H9 (cell line): ENCODE measurements around the gene THRB. TPM values are rescaled to one million over a fixed set of nuclear protein-coding genes. Genes with fewer than 3 reads are reported as not detected.

Experiments used
- DNase-seq: peaks from one replicate; pipeline ENCODE4 v3.0.0-alpha.2; 2017
- H2AFZ ChIP-seq: one replicate; pipeline ENCODE4 v1.6.1; 2013; ENCODE audit warnings: mild to moderate bottlenecking, low read length, control low read depth, moderate library complexity
- H2AK5ac ChIP-seq: 2 replicates; pipeline ENCODE4 v1.6.1; 2013; ENCODE audit warnings: low read length, control low read depth, mixed read lengths; ENCODE audit not compliant: insufficient read length
- H2BK120ac ChIP-seq: one replicate; pipeline ENCODE4 v1.6.1; 2013; ENCODE audit warnings: low read depth, mild to moderate bottlenecking, low read length, control low read depth, inconsistent platforms; ENCODE audit not compliant: poor library complexity, severe bottlenecking
- H2BK12ac ChIP-seq: 2 replicates; pipeline ENCODE4 v1.6.1; 2013; ENCODE audit warnings: low read length, control low read depth, mixed read lengths, low read depth; ENCODE audit not compliant: insufficient read length
- H2BK15ac ChIP-seq: 2 replicates; pipeline ENCODE4 v1.6.1; 2013; ENCODE audit warnings: low read depth, low read length, control low read depth
- H2BK20ac ChIP-seq: one replicate; pipeline ENCODE4 v1.6.1; 2013; ENCODE audit warnings: low read depth, mild to moderate bottlenecking, low read length, control low read depth, inconsistent platforms; ENCODE audit not compliant: poor library complexity, severe bottlenecking
- H2BK5ac ChIP-seq: 2 replicates; pipeline ENCODE4 v1.6.1; 2013; ENCODE audit warnings: low read length, control low read depth, mixed read lengths; ENCODE audit not compliant: insufficient read length
- H3K14ac ChIP-seq: 2 replicates; pipeline ENCODE4 v1.6.1; 2013; ENCODE audit warnings: low read length, control low read depth; ENCODE audit not compliant: insufficient read depth
- H3K18ac ChIP-seq: 2 replicates; pipeline ENCODE4 v1.6.1; 2013; ENCODE audit warnings: low read depth, mild to moderate bottlenecking, mixed read lengths, low read length, control low read depth; ENCODE audit not compliant: insufficient read length
- H3K23ac ChIP-seq: 2 replicates; pipeline ENCODE4 v1.6.1; 2013; ENCODE audit warnings: low read length, control low read depth, mixed read lengths, low read depth; ENCODE audit not compliant: insufficient read length
- H3K23me2 ChIP-seq: 2 replicates; pipeline ENCODE4 v1.6.1; 2013; ENCODE audit warnings: low read depth, mild to moderate bottlenecking, mixed read lengths, low read length, control low read depth; ENCODE audit not compliant: insufficient read length, poor library complexity, severe bottlenecking
- H3K27ac ChIP-seq: 2 replicates; pipeline ENCODE4 v1.5.1; 2013; ENCODE audit warnings: low read length, control low read depth, mixed read lengths, low read depth; ENCODE audit not compliant: insufficient read length
- H3K27me3 ChIP-seq: 2 replicates; pipeline ENCODE4 v1.6.1; 2013; ENCODE audit warnings: low read length, control low read depth, inconsistent platforms; ENCODE audit not compliant: insufficient read depth
- H3K4ac ChIP-seq: 2 replicates; pipeline ENCODE4 v1.6.1; 2013; ENCODE audit warnings: low read depth, mild to moderate bottlenecking, control low read depth, inconsistent platforms, low read length, moderate library complexity
- H3K4me1 ChIP-seq: 2 replicates; pipeline ENCODE4 v1.6.1; 2013; ENCODE audit warnings: low read length, control low read depth, inconsistent platforms; ENCODE audit not compliant: insufficient read depth
- H3K4me2 ChIP-seq: 2 replicates; pipeline ENCODE4 v1.6.1; 2013; ENCODE audit warnings: low read length, control low read depth, mixed read lengths; ENCODE audit not compliant: insufficient read length, insufficient read depth
- H3K56ac ChIP-seq: 2 replicates; pipeline ENCODE4 v1.6.1; 2013; ENCODE audit warnings: low read depth, mild to moderate bottlenecking, mixed read lengths, low read length, control low read depth; ENCODE audit not compliant: insufficient read length
- H3K79me1 ChIP-seq: 2 replicates; pipeline ENCODE4 v1.6.1; 2013; ENCODE audit warnings: low read depth, mild to moderate bottlenecking, moderate library complexity, low read length, control low read depth, inconsistent platforms; ENCODE audit not compliant: insufficient read depth, poor library complexity, severe bottlenecking
- H3K79me2 ChIP-seq: 2 replicates; pipeline ENCODE4 v1.6.1; 2013; ENCODE audit warnings: low read length, control low read depth, inconsistent platforms; ENCODE audit not compliant: insufficient read depth
- H3K9ac ChIP-seq: 2 replicates; pipeline ENCODE4 v1.6.1; 2013; ENCODE audit warnings: low read length, control low read depth, mixed read lengths; ENCODE audit not compliant: insufficient read length; ENCODE audit errors: extremely low read depth
- H3K9me3 ChIP-seq: one replicate; pipeline ENCODE4 v1.6.1; 2013; ENCODE audit warnings: low read depth, low read length, inconsistent platforms; ENCODE audit not compliant: control insufficient read depth
- H3T11ph ChIP-seq: one replicate; pipeline ENCODE4 v1.6.1; 2013; ENCODE audit warnings: mild to moderate bottlenecking, low read length, control low read depth, inconsistent platforms
- H4K20me1 ChIP-seq: one replicate; pipeline ENCODE4 v1.6.1; 2013; ENCODE audit not compliant: control insufficient read depth, insufficient read length, insufficient read depth
- H4K5ac ChIP-seq: 2 replicates; pipeline ENCODE4 v1.6.1; 2013; ENCODE audit warnings: low read depth, mild to moderate bottlenecking, mixed read lengths, low read length, control low read depth; ENCODE audit not compliant: insufficient read length
- H4K8ac ChIP-seq: replicated peaks from 2 replicates; pipeline ENCODE4 v1.6.1; 2013; ENCODE audit warnings: low read length, control low read depth, mixed read lengths, low read depth; ENCODE audit not compliant: insufficient read length
- H4K91ac ChIP-seq: 2 replicates; pipeline ENCODE4 v1.6.1; 2013; ENCODE audit warnings: low read depth, mild to moderate bottlenecking, moderate library complexity, mixed read lengths, low read length, control low read depth; ENCODE audit not compliant: insufficient read length
- H3K27ac Mint-ChIP-seq, 3 experiments: 2 replicates in 2 of 3; 3 replicates in 1 of 3; pipeline ENCODE4 v1.8.0; 2020 to 2021; ENCODE audit warnings: mixed read lengths in 3 of 3, mild to moderate bottlenecking in 1 of 3, moderate library complexity in 1 of 3
- H3K27me3 Mint-ChIP-seq: 2 replicates; pipeline ENCODE4 v1.8.0; 2021; ENCODE audit warnings: low read depth, mild to moderate bottlenecking, moderate library complexity, mixed read lengths
- H3K36me3 Mint-ChIP-seq, 3 experiments: 2 replicates in 2 of 3; 3 replicates in 1 of 3; pipeline ENCODE4 v1.8.0; 2020 to 2021; ENCODE audit warnings: low read depth in 3 of 3, mixed read lengths in 3 of 3; ENCODE audit not compliant: insufficient read depth in 1 of 3
- H3K4me1 Mint-ChIP-seq, 2 experiments: 2 replicates each; pipeline ENCODE4 v1.8.0; 2020; ENCODE audit warnings: mixed read lengths in 2 of 2
- H3K4me3 Mint-ChIP-seq, 2 experiments: 2 replicates in 1 of 2; 3 replicates in 1 of 2; pipeline ENCODE4 v1.8.0; 2020 to 2021; ENCODE audit warnings: mild to moderate bottlenecking in 2 of 2, mixed read lengths in 2 of 2, moderate library complexity in 1 of 2
- H3K9me3 Mint-ChIP-seq, 2 experiments: 2 replicates in 1 of 2; 3 replicates in 1 of 2; pipeline ENCODE4 v1.8.0; 2020; ENCODE audit warnings: mild to moderate bottlenecking in 2 of 2, mixed read lengths in 2 of 2, moderate library complexity in 1 of 2
- WGBS: extraction: QIAGEN DNeasy Blood & Tissue Kit; methylation state at CpG from one replicate; pipeline ENCODE4 v1.1.7; 2013; ENCODE audit warnings: missing lambda C conversion rate, low lambda C conversion rate, mixed read lengths; ENCODE audit not compliant: insufficient read length; ENCODE audit errors: extremely low coverage; 5-methylcytosine and 5-hydroxymethylcytosine counted together
- total RNA-seq: library from RNA; stranded (reverse); gene quantifications from 2 replicates; pipeline ENCODE4 v1.2.1, GENCODE V29; 2021
- TF ChIP-seq, protein P1 (sequence below): fragments of 200-600 bp; sonication (generic); conservative IDR thresholded peaks from 3 replicates; pipeline ENCODE4 v1.8.0; 2021; ENCODE audit warnings: antibody characterized with exemption, mild to moderate bottlenecking

The THRB gene
- total RNA-seq, 1 experiment from 2014 or later: 8.6 TPM

GRCh38 chr3:24258727-24259600 lies 235.7 kb downstream of the THRB start:
- Histone ChIP-seq H3K9ac (no peak overlapping the region), H3K23me2 (no peaks in the 10 kb centered on the region), H3K79me1 (no peaks in the 10 kb centered on the region), H3K14ac (no peak overlapping the region), H3K9me3 (no peaks in the 10 kb centered on the region), H2BK120ac (no peak overlapping the region), H3T11ph (no peak overlapping the region), H3K56ac (no peak overlapping the region), H3K23ac (no peak overlapping the region), H4K8ac (no peak overlapping the region), H4K5ac (no peak overlapping the region), H3K4me2 (no peak overlapping the region), H2AK5ac (no peak overlapping the region), H3K18ac (no peak overlapping the region), H2BK5ac (no peak overlapping the region), H2BK20ac (no peak overlapping the region), H3K27me3 (no peaks in the 10 kb centered on the region), H2BK12ac (no peak overlapping the region), H2BK15ac (0 out of 2 replicates have a peak overlapping the region, but pooled peaks have one; percentile 33), H2AFZ (no peak overlapping the region), H3K4ac (no peak overlapping the region), H3K27ac (no peak overlapping the region), H4K20me1 (no peaks in the 10 kb centered on the region), H3K4me1 (no peaks in the 10 kb centered on the region), H4K91ac (no peak overlapping the region), H3K79me2 (no peaks in the 10 kb centered on the region)
- no peak for DNase-seq
- TF ChIP-seq, protein P1, sequence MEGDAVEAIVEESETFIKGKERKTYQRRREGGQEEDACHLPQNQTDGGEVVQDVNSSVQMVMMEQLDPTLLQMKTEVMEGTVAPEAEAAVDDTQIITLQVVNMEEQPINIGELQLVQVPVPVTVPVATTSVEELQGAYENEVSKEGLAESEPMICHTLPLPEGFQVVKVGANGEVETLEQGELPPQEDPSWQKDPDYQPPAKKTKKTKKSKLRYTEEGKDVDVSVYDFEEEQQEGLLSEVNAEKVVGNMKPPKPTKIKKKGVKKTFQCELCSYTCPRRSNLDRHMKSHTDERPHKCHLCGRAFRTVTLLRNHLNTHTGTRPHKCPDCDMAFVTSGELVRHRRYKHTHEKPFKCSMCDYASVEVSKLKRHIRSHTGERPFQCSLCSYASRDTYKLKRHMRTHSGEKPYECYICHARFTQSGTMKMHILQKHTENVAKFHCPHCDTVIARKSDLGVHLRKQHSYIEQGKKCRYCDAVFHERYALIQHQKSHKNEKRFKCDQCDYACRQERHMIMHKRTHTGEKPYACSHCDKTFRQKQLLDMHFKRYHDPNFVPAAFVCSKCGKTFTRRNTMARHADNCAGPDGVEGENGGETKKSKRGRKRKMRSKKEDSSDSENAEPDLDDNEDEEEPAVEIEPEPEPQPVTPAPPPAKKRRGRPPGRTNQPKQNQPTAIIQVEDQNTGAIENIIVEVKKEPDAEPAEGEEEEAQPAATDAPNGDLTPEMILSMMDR: no peak
- Mint-ChIP-seq H3K36me3 (no peaks in the 10 kb centered on the region), H3K4me1 (no peaks in the 10 kb centered on the region), H3K27ac (no peak overlapping the region), H3K4me3 (no peak overlapping the region), H3K27me3 (no peaks in the 10 kb centered on the region), H3K9me3 (no peaks in the 10 kb centered on the region)
- no CpG with 5 or more reads among the region's 12 CpGs for WGBS
